Measurements from ENCODE around the gene CBFA2T3. TPM values are rescaled to one million over a fixed set of nuclear protein-coding genes. Genes with fewer than 3 reads are reported as not detected.

Gene CBFA2T3
- total and polyA plus RNA-seq, 10 donors, result 8.4 to 59.8 (median 26.3) TPM

DNA sequence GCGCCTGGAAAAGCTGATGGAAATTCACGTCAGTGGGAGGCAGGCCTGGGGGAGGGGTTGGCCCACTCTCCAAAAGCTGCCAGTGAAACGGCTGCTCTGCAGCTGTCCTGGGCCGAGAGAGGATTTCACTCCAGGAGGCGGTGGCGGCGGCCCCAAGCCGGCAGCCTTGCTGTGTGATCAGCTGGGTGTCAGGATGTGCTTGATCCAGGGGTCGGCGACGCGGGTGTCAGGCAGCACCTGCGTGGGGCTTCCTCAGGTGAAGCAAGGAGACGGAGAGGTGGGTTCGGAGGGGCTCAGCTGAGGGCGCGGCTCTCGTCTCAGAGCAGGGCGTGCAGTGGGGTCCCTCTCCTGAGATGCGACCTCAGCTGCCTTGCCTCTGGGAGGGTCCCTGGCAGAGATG, 7.0 kb downstream of the CBFA2T3 start:
- whole genome bisulfite sequencing, 5 donors, result 69 to 96% (median 85%) methylated on average over 15 to 20 of the region's 20 CpGs
- TF ChIP-seq, protein P1, sequence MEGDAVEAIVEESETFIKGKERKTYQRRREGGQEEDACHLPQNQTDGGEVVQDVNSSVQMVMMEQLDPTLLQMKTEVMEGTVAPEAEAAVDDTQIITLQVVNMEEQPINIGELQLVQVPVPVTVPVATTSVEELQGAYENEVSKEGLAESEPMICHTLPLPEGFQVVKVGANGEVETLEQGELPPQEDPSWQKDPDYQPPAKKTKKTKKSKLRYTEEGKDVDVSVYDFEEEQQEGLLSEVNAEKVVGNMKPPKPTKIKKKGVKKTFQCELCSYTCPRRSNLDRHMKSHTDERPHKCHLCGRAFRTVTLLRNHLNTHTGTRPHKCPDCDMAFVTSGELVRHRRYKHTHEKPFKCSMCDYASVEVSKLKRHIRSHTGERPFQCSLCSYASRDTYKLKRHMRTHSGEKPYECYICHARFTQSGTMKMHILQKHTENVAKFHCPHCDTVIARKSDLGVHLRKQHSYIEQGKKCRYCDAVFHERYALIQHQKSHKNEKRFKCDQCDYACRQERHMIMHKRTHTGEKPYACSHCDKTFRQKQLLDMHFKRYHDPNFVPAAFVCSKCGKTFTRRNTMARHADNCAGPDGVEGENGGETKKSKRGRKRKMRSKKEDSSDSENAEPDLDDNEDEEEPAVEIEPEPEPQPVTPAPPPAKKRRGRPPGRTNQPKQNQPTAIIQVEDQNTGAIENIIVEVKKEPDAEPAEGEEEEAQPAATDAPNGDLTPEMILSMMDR (IDR thresholded peaks at IDR 0.05 in 8 of 11, conservative IDR thresholded peaks at IDR 0.05 in 3 of 11), result no peak
- TF ChIP-seq POLR2AphosphoS5 (IDR thresholded peaks at IDR 0.05), result peak in 1 of 3 donors; percentile 16
- intact Hi-C loops (cut with DNase I; ENCODE audit: low total_unique reads), result no loop called here
- peaks cover 0 to 10% (median 0%) of the 10 kb centered on the region in 6 donors for H3K36me3 ChIP-seq
- H3K4me3 ChIP-seq, result no peak overlapping the region
- H3K27me3 ChIP-seq (replicated peaks in 1 of 7), result peaks cover 0 to 11% (median 0%) of the 10 kb centered on the region in 7 donors
- peak; percentile 76 for DNase-seq
- H3K4me1 ChIP-seq, result peaks cover 72 to 99% (median 97%) of the 10 kb centered on the region in 6 donors
- no peaks in the 10 kb centered on the region for H3K9me3 ChIP-seq
- peak overlapping the region in 4 of 8 donors; percentile 60 to 86 (median 68) for H3K27ac ChIP-seq

DNA sequence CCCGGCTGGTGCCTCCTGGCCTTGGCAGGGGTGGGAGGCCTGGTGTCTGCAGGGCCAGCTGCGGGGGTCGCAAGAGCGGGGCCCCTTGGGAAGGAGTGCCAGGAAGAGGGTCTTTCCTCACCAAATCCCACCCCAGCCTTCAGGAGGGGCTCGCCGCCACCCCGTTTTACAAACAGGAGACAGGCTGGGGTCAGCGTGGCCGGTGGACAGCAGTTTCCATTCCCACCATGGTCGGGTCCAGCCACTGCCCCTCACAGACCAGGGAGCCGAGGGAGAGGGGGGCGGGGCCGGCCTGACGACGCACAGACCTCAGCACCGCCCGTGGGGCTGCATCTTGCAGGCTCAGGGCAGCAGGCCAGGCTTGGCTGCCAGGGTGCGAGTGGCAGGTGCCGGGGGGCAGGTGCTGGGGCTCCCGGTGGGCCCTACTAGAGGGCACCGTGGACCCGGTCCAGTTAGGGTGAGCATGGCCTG, 7.6 kb downstream of the CBFA2T3 start:
- intact Hi-C loops (cut with DNase I; ENCODE audit: low total_unique reads), result no loop called here
- Histone ChIP-seq H3K27me3 (replicated peaks in 1 of 7) (peaks cover 0 to 11% (median 0%) of the 10 kb centered on the region in 7 donors), H3K4me1 (peaks cover 72 to 93% (median 90%) of the 10 kb centered on the region in 6 donors), H3K9me3 (no peaks in the 10 kb centered on the region), H3K4me3 (peak overlapping the region in 1 of 8 donors; percentile 57), H3K27ac (peak overlapping the region in 4 of 8 donors; percentile 60 to 86 (median 68)), H3K36me3 (peaks cover 0 to 10% (median 0%) of the 10 kb centered on the region in 6 donors)
- DNase-seq, result peak; percentile 77
- no peak for TF ChIP-seq POLR2AphosphoS5 (IDR thresholded peaks at IDR 0.05)
- TF ChIP-seq, protein P1 (IDR thresholded peaks at IDR 0.05 in 8 of 11, conservative IDR thresholded peaks at IDR 0.05 in 3 of 11), result no peak
- WGBS, 5 donors, result 58 to 86% (median 59%) methylated on average over 8 to 22 of the region's 22 CpGs

DNA sequence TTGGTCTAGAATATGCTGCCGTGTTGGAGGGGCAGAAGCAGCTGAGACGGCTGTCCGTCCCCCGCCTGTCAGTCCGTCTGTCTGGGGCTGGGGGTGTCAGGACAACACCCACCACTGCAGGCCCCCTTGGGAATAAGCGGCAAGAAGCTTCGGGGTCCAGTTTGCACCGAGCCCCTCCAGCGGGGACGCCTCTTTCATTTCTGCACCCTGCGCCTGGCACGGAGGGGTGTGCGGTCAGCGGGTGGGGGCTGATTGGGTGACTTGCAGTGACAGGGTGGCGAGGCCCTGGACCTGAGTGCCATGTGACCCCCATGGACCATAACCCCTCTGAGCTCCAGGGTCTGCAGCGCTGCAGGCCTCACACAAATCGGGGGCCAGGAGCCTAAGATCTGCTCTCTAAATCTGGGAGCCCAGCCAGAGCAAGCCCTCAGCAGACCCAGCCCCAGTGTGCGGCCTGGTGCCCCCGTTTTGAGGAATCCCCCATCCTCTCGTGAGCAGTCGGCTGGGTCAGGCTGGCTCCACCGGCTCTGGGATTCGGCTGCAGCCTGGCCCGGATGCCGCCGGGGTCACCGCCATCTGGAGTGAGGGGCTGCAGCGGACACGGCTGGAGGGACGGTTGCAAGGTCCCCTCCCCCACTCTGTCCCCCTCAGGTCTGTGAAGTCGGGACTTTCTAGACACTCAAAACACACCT, 8.3 kb downstream of the CBFA2T3 start:
- peak overlapping the region in 5 of 8 donors; percentile 9 to 57 (median 19) for H3K4me3 ChIP-seq
- TF ChIP-seq, protein P1 (IDR thresholded peaks at IDR 0.05 in 8 of 11, conservative IDR thresholded peaks at IDR 0.05 in 3 of 11), result no peak
- no peak for TF ChIP-seq POLR2AphosphoS5 (IDR thresholded peaks at IDR 0.05)
- TF ChIP-seq POLR2A (IDR thresholded peaks at IDR 0.05), result no peak
- peak; percentile 80 for DNase-seq
- peaks cover 0 to 14% (median under 1%) of the 10 kb centered on the region in 6 donors for H3K36me3 ChIP-seq
- peaks cover 66 to 86% (median 84%) of the 10 kb centered on the region in 6 donors for H3K4me1 ChIP-seq
- H3K9me3 ChIP-seq, result no peaks in the 10 kb centered on the region
- WGBS, 5 donors, result 60 to 73% (median 66%) methylated on average over 17 to 31 of the region's 31 CpGs
- H3K27me3 ChIP-seq (replicated peaks in 1 of 7), result peaks cover 0 to 11% (median 0%) of the 10 kb centered on the region in 7 donors
- H3K27ac ChIP-seq, result peak overlapping the region in 6 of 8 donors; percentile 1 to 86 (median 66)
- intact Hi-C loops (cut with DNase I; ENCODE audit: low total_unique reads), result no loop called here

All from spleen (tissue), 11 donors.